Measurements from ENCODE around the gene RPS27. TPM values are rescaled to one million over a fixed set of nuclear protein-coding genes. Genes with fewer than 3 reads are reported as not detected.

Gene RPS27
- total RNA-seq, 1 donor from 2014 or later = 1,621 TPM

DNA sequence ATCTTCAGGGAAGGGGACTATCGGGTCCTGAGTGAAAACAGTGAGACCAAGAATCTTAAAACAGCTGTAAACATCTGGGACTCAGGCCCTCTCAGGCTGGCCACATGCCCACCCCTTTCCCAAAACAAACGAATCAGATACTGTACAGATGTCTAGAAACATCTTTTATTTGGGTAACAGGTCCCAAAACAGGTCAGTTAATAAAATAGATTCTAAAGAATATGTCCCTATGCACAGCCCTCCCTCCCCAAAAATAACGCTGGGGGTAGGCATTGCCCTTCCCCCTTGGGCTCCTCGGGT is 31.7 kb upstream of the RPS27 start:
- DNase-seq (ENCODE audit: low spot score) (no peak), ATAC-seq (no peak)
- intact Hi-C loops (cut with DNase I) = no loop called here

DNA sequence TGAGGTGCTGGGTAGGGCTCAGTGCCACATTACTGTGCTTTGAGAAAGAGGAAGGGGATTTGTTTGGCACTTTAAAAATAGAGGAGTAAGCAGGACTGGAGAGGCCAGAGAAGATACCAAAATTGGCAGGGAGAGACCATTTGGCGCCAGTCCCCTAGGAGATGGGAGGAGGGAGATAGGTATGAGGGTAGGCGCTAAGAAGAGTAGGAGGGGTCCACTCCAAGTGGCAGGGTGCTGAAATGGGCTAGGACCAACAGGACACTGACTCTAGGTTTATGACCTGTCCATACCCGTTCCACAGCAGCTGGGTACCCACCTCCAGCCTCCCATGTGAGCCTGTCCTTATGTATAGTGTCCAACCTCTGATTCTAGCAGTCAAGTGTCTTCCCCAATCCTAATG is 31.1 kb upstream of the RPS27 start:
- intact Hi-C loops (cut with DNase I) = no loop called here
- no peak for DNase-seq (ENCODE audit: low spot score)

DNA sequence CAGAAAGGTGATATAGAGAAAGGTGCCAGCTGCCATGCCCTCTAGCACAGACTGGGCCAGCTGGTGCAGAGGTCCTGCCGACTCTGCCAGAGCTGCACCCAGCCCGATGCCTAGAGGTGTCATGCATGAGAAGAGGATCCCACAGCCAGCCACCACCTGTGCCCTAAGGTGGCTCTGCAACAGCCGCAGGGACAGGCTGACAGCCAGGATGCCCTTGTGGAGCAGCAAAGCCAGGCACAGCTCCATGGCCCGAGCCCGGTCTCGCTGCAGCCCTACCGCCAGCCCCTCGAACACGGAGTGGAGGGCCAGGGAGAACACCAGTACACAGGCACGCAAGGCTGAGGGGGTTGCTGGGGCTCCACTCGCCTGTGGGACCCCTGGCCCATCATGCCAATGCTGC is 30.4 kb upstream of the RPS27 start:
- DNase-seq (ENCODE audit: low spot score) = no peak
- intact Hi-C loops (cut with DNase I) = no loop called here
- no peak for ATAC-seq

More for the DNA sequence above, 31.1 kb upstream of the RPS27 start:
- no peak for ATAC-seq

DNA sequence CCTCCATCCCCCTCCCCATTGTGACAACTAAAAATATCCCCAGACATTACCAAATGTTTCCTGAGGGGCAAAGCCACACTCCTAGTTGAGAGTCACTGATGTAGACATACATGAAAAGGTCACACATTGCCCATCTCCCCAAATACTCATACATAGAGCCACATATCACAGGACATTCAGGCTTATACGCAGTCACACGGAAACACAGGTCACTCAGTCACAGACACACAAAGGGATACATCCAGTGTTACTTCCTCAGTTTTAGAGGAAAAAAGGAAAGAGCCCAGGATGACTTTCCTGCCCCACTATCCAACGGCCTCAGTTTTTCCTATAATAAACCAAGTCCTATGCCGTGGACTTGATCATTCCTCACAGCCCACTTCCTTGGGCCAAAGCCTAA is 29.1 kb upstream of the RPS27 start:
- no peak for DNase-seq (ENCODE audit: low spot score)
- intact Hi-C loops (cut with DNase I) = no loop called here
- ATAC-seq = no peak

GRCh38 chr1:153962088-153963029 is 28.2 kb upstream of the RPS27 start:
- DNase-seq (ENCODE audit: low spot score) = no peak
- ATAC-seq = no peak
- intact Hi-C loops (cut with DNase I) = no loop called here

- intact Hi-C loops (cut with DNase I) = no loop called here
- peak; percentile 90 for ATAC-seq
- peak; percentile 100 for DNase-seq (ENCODE audit: low spot score)
These were observed 27.3 kb upstream of the RPS27 start, which contains the start of gene SLC39A1 for GRCh38 chr1:153963030-153963849. Gene SLC39A1, minus strand, starts transcription at chr1:153963537. Its CDS starts 822 bp downstream, at chr1:153962715.

- no peak for ATAC-seq
- peak; percentile 68 for DNase-seq (ENCODE audit: low spot score)
- intact Hi-C loops (cut with DNase I) = no loop called here
These were observed 26.7 kb upstream of the RPS27 start for GRCh38 chr1:153963850-153964331.

- peak; percentile 93 for DNase-seq (ENCODE audit: low spot score)
- ATAC-seq = peak; percentile 93
- intact Hi-C loops (cut with DNase I) = no loop called here
These were observed 23.2 kb upstream of the RPS27 start, which contains the start of gene CREB3L4 for GRCh38 chr1:153967107-153967999. Gene CREB3L4, plus strand, starts transcription at chr1:153967902. Its CDS starts 624 bp downstream, at chr1:153968526.

DNA sequence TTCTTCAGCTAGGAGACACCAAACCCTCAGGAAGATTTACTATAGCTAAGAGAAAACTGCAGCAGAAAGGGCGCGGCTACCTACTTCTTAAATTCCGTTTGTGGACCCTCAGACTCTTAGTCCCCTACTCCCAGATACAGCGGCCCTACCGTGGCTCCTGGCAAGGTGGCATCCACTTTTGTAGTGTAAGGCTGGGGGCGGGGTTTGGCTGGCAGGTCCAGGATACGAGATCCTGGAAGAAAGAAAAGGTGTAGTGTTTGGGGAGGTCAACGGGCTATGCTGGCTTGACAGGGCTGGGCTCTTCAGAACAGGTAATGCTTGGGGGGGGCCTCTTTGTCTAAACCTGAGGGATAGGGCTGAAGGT is 22.6 kb upstream of the RPS27 start:
- ATAC-seq = no peak
- no peak for DNase-seq (ENCODE audit: low spot score)
- intact Hi-C loops (cut with DNase I) = no loop called here

DNA sequence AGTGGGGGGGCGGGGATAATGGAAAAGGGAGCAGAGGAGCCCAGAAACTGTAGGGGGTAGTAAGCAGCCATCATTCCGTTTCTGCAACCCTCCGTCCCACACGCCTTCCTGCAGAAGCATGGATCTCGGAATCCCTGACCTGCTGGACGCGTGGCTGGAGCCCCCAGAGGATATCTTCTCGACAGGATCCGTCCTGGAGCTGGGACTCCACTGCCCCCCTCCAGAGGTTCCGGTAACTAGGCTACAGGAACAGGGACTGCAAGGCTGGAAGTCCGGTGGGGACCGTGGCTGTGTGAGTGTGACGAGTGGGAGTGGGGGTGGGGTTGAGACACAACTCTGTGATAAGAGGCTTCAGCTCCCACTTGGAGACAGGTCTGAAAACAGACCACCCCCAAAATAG is 22.2 kb upstream of the RPS27 start:
- DNase-seq (ENCODE audit: low spot score) = no peak
- no peak for ATAC-seq
- intact Hi-C loops (cut with DNase I) = no loop called here

- intact Hi-C loops (cut with DNase I) = no loop called here
- no peak for ATAC-seq
- DNase-seq (ENCODE audit: low spot score) = no peak
These were observed 21.6 kb upstream of the RPS27 start for GRCh38 chr1:153968972-153969371.

DNA sequence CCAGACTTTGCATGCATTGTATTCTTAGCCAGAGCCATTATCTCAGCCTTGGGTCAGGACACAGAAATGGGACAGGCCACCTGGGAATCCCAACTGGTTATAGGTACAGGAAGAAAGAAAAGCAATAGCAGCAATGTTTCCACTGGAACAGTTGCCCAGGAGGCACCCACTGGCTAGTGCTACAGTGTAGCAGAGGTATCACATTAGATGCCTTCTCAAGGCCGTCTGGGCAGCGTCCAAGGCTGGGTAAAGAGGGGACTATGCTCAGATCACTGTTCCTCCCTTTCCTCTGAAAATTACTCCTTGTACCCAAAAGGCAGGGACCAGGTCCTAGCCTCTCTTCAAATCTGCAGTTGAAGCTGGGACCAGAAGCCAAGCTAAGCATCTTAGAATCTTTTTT is 20.2 kb upstream of the RPS27 start:
- DNase-seq (ENCODE audit: low spot score) = no peak

DNA sequence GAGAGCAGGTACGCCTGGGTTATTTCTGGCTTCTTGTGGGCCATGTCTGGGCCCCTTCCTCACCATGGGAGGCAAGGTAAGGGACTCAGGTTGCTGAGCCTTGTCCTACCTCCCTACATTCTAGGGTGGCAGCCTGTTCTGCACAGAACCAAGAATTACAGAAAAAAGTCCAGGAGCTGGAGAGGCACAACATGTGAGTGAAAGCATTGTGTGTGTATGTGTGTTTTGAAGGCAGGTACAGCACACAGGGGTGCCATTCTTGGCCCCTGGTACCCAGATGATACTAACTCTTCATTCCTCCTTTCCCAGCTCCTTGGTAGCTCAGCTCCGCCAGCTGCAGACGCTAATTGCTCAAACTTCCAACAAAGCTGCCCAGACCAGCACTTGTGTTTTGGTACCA is 17.5 kb upstream of the RPS27 start:
- no peak for DNase-seq (ENCODE audit: low spot score)
- ATAC-seq = no peak
- intact Hi-C loops (cut with DNase I) = no loop called here

More for the DNA sequence above, 20.2 kb upstream of the RPS27 start:
- no peak for ATAC-seq
- intact Hi-C loops (cut with DNase I) = no loop called here

DNA sequence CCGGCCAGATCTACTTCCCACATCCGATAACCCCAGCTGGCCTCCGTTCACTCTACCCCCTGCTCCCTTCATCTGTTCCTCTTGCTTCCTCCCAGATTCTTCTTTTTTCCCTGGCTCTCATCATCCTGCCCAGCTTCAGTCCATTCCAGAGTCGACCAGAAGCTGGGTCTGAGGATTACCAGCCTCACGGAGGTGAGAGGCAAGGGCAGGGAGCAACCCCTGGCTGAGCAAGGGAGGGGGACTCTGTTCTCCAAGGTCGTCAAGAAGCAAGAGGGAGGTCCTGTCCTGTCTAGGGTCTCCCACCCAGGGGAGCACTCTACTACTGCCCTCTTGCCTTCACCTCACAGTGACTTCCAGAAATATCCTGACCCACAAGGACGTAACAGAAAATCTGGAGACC is 17.0 kb upstream of the RPS27 start:
- ATAC-seq (no peak), DNase-seq (ENCODE audit: low spot score) (no peak)
- intact Hi-C loops (cut with DNase I) = no loop called here

GRCh38 chr1:153976819-153977249 is 13.7 kb upstream of the RPS27 start:
- no peak for ATAC-seq
- intact Hi-C loops (cut with DNase I) = no loop called here

DNA sequence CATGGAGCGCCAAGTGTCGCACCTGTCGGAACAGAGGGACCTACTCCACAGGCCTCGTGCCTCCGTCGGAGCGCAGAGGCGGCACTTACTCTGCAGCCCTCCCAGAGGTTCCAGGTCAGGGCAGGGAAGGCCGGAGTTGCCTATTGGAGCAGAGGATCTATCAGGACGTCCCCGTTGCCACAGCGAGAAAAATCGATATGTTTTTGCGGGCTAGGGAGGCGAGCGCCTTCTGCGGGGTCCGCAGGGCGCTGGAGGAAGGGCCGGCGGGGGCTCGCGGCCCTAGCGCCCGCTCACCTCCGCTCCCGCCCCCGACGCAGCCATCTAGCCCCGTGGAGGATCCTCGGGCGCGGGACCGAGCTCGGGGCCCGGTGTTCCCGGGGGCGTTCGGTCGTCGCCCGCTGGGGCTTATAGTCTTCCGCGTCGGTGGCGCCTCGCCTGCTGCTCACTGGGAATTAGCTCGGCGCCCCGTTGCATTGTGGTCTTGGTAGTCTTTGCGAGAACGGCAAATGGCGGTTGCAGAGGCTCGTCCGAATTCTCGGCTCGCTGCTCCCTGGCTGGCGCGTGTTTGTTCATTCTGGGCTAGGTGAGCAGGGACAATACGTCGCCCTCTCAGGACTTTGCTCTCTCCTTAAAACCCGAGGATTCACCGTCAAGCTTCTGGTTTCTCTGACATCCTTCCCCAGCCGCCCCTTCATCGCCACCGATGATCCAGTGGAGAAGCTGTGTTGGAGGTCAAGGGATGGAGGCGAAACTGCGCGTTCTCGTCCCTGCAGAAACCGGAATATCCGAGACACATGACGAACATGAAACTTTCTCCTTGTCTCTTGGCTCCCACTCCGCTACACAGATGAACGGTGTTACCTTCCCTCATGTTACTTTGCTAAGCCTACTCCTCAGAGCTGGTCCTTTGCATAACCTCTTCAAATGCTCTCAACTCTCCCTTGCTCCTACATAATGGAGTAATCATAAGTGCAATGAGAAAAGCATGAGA is 13.0 kb upstream of the RPS27 start, which contains the start of gene JTB:
Gene JTB, minus strand, starts transcription at position 425 of the 991 bp plus-strand sequence. Its CDS starts 422 bp downstream, at position 3.
- ATAC-seq (peak; percentile 97), DNase-seq (ENCODE audit: low spot score) (peak; percentile 93)
- intact Hi-C loops (cut with DNase I) = no loop called here

More at GRCh38 chr1:153976819-153977249, 13.7 kb upstream of the RPS27 start:
- DNase-seq (ENCODE audit: low spot score) = no peak

GRCh38 chr1:153978274-153978909 is 12.2 kb upstream of the RPS27 start:
- DNase-seq (ENCODE audit: low spot score) (no peak), ATAC-seq (no peak)
- intact Hi-C loops (cut with DNase I) = no loop called here
